Mesothelial cell of epicardium (in vitro differentiated cells): ENCODE data around the gene ENTPD1. TPM values are rescaled to one million over a fixed set of nuclear protein-coding genes. Genes with fewer than 3 reads are reported as not detected.

Source experiments
- DNase-seq, 2 experiments: peaks; one replicate each; pipeline ENCODE4 v3.0.0; 2021; ENCODE audit warnings: low spot score in 2 of 2; ENCODE audit not compliant: unreplicated experiment in 2 of 2
- H3K27ac Mint-ChIP-seq: 2 replicates; pipeline ENCODE4 v1.8.0; 2021; ENCODE audit warnings: mixed read lengths
- H3K27me3 Mint-ChIP-seq: 2 replicates; pipeline ENCODE4 v1.8.0; 2021; ENCODE audit warnings: low read depth, mixed read lengths
- H3K36me3 Mint-ChIP-seq: 2 replicates; pipeline ENCODE4 v1.8.0; 2021; ENCODE audit warnings: mixed read lengths
- H3K4me1 Mint-ChIP-seq: 2 replicates; pipeline ENCODE4 v1.8.0; 2021; ENCODE audit warnings: mixed read lengths
- H3K4me3 Mint-ChIP-seq: 2 replicates; pipeline ENCODE4 v1.8.0; 2021; ENCODE audit warnings: mild to moderate bottlenecking, moderate library complexity, mixed read lengths
- H3K9me3 Mint-ChIP-seq: 2 replicates; pipeline ENCODE4 v1.8.0; 2021; ENCODE audit warnings: mixed read lengths
- CTCF ChIP-seq: fragments of 200-600 bp; sonication (generic); IDR thresholded peaks from one replicate; pipeline ENCODE4 v1.5.0; 2021; ENCODE audit warnings: antibody characterized with exemption; ENCODE audit not compliant: unreplicated experiment
- total RNA-seq: library from RNA; stranded (reverse); gene quantifications from 3 replicates; pipeline ENCODE4 v1.2.1, GENCODE V29; 2021

Gene ENTPD1
- total RNA-seq, 1 donor from 2014 or later = 1.1 TPM

GRCh38 chr10:95821720-95822119 is 65.8 kb downstream of the ENTPD1 start:
- Mint-ChIP-seq H3K4me1 (no peaks in the 10 kb centered on the region), H3K27me3 (peaks cover 29% of the 10 kb centered on the region), H3K27ac (no peak overlapping the region), H3K36me3 (no peaks in the 10 kb centered on the region), H3K9me3 (no peaks in the 10 kb centered on the region), H3K4me3 (no peak overlapping the region)
- DNase-seq = no peak
- no peak for TF ChIP-seq CTCF

- Mint-ChIP-seq H3K9me3 (no peaks in the 10 kb centered on the region), H3K27me3 (no peaks in the 10 kb centered on the region), H3K36me3 (no peaks in the 10 kb centered on the region), H3K4me1 (no peaks in the 10 kb centered on the region), H3K4me3 (no peak overlapping the region), H3K27ac (no peak overlapping the region)
- DNase-seq = no peak
- no peak for TF ChIP-seq CTCF
Measured at GRCh38 chr10:95830044-95830443, 74.1 kb downstream of the ENTPD1 start.

- H3K36me3 Mint-ChIP-seq = no peaks in the 10 kb centered on the region
- no peak for DNase-seq
- no peak for TF ChIP-seq CTCF
- H3K9me3 Mint-ChIP-seq = no peaks in the 10 kb centered on the region
- H3K4me3 Mint-ChIP-seq = no peak overlapping the region
- H3K4me1 Mint-ChIP-seq = no peaks in the 10 kb centered on the region
- H3K27me3 Mint-ChIP-seq = no peaks in the 10 kb centered on the region
- no peak overlapping the region for H3K27ac Mint-ChIP-seq
Measured at GRCh38 chr10:95831076-95831475, 75.1 kb downstream of the ENTPD1 start.

GRCh38 chr10:95831515-95831914 is 75.6 kb downstream of the ENTPD1 start:
- TF ChIP-seq CTCF = no peak
- H3K27me3 Mint-ChIP-seq = no peaks in the 10 kb centered on the region
- H3K36me3 Mint-ChIP-seq = no peaks in the 10 kb centered on the region
- no peak for DNase-seq
- H3K4me3 Mint-ChIP-seq = no peak overlapping the region
- no peak overlapping the region for H3K27ac Mint-ChIP-seq
- no peaks in the 10 kb centered on the region for H3K9me3 Mint-ChIP-seq
- no peaks in the 10 kb centered on the region for H3K4me1 Mint-ChIP-seq

- no peaks in the 10 kb centered on the region for H3K4me1 Mint-ChIP-seq
- no peaks in the 10 kb centered on the region for H3K9me3 Mint-ChIP-seq
- H3K36me3 Mint-ChIP-seq = no peaks in the 10 kb centered on the region
- no peak overlapping the region for H3K27ac Mint-ChIP-seq
- DNase-seq = no peak
- no peaks in the 10 kb centered on the region for H3K27me3 Mint-ChIP-seq
- no peak for TF ChIP-seq CTCF
- no peak overlapping the region for H3K4me3 Mint-ChIP-seq
Measured at GRCh38 chr10:95832216-95833041, 76.5 kb downstream of the ENTPD1 start.
